Mesendoderm (in vitro differentiated cells): ENCODE data around the gene OCRL. TPM values are rescaled to one million over a fixed set of nuclear protein-coding genes. Genes with fewer than 3 reads are reported as not detected.
A peak's percentile ranks its signal among the peaks of the same experiment; 100 is the strongest.

Experiments used
- DNase-seq: peaks from one replicate; pipeline ENCODE4 v3.0.0; 2013
- H2AK5ac ChIP-seq: 2 replicates; pipeline ENCODE4 v1.6.1; 2013; ENCODE audit warnings: low read length, inconsistent platforms
- H2BK120ac ChIP-seq: 2 replicates; pipeline ENCODE4 v1.6.1; 2013; ENCODE audit warnings: low read depth, mild to moderate bottlenecking, low read length, moderate library complexity, mixed read lengths
- H2BK15ac ChIP-seq: replicated peaks from 2 replicates; pipeline ENCODE4 v1.6.1; 2013; ENCODE audit warnings: low read depth, mild to moderate bottlenecking, moderate library complexity
- H2BK5ac ChIP-seq: 2 replicates; pipeline ENCODE4 v1.6.1; 2013; ENCODE audit warnings: low read length, inconsistent platforms
- H3K18ac ChIP-seq: 2 replicates; pipeline ENCODE4 v1.6.1; 2013; ENCODE audit warnings: mild to moderate bottlenecking, low read length, mixed read lengths
- H3K23ac ChIP-seq: one replicate; pipeline ENCODE4 v1.6.1; 2013; ENCODE audit warnings: low read length
- H3K27ac ChIP-seq: 2 replicates; pipeline ENCODE4 v1.5.1; 2013; ENCODE audit warnings: low read depth, mild to moderate bottlenecking, inconsistent platforms, low read length, moderate library complexity
- H3K27me3 ChIP-seq: 2 replicates; pipeline ENCODE4 v1.6.1; 2013; ENCODE audit warnings: low read length, control low read depth, mild to moderate bottlenecking, inconsistent platforms; ENCODE audit not compliant: insufficient read depth, poor library complexity
- H3K36me3 ChIP-seq: 2 replicates; pipeline ENCODE4 v1.6.1; 2013; ENCODE audit warnings: low read length, inconsistent platforms; ENCODE audit not compliant: control insufficient read depth, insufficient read depth
- H3K4ac ChIP-seq: one replicate; pipeline ENCODE4 v1.6.1; 2013; ENCODE audit warnings: low read depth, mild to moderate bottlenecking, low read length, moderate library complexity
- H3K4me1 ChIP-seq: 2 replicates; pipeline ENCODE4 v1.6.1; 2013; ENCODE audit warnings: low read depth, low read length, inconsistent platforms; ENCODE audit not compliant: control insufficient read depth
- H3K4me2 ChIP-seq: 2 replicates; pipeline ENCODE4 v1.6.1; 2013; ENCODE audit warnings: low read length
- H3K4me3 ChIP-seq: 2 replicates; pipeline ENCODE4 v1.5.1; 2013; ENCODE audit warnings: mild to moderate bottlenecking, low read length
- H3K56ac ChIP-seq: one replicate; pipeline ENCODE4 v1.6.1; 2013; ENCODE audit warnings: low read length
- H3K79me1 ChIP-seq: 2 replicates; pipeline ENCODE4 v1.6.1; 2013; ENCODE audit warnings: low read length, inconsistent platforms
- H3K79me2 ChIP-seq: 2 replicates; pipeline ENCODE4 v1.6.1; 2013; ENCODE audit warnings: mild to moderate bottlenecking, low read length; ENCODE audit not compliant: control insufficient read depth, insufficient read depth
- H3K9ac ChIP-seq: 2 replicates; pipeline ENCODE4 v1.6.1; 2013; ENCODE audit warnings: low read length, inconsistent platforms
- H4K5ac ChIP-seq: one replicate; pipeline ENCODE4 v1.6.1; 2013; ENCODE audit warnings: low read length
- H4K8ac ChIP-seq: one replicate; pipeline ENCODE4 v1.6.1; 2013; ENCODE audit warnings: low read depth, mild to moderate bottlenecking, control low read depth, low read length, moderate library complexity
- WGBS: extraction: QIAGEN DNeasy Blood & Tissue Kit; methylation state at CpG from one replicate; pipeline ENCODE4 v1.1.7; 2013; ENCODE audit warnings: low lambda C conversion rate, missing lambda C conversion rate; ENCODE audit not compliant: insufficient coverage; ENCODE audit errors: extremely low coverage; 5-methylcytosine and 5-hydroxymethylcytosine counted together
- small RNA-seq: library from polyadenylated mRNA; stranded (forward); fragments of <200 nt; extraction: miRNeasy Mini kit (QIAGEN cat#:217004); gene quantifications from one replicate; pipeline ENCODE3, GENCODE V24; 2013; ENCODE audit not compliant: insufficient read depth

OCRL gene

DNA sequence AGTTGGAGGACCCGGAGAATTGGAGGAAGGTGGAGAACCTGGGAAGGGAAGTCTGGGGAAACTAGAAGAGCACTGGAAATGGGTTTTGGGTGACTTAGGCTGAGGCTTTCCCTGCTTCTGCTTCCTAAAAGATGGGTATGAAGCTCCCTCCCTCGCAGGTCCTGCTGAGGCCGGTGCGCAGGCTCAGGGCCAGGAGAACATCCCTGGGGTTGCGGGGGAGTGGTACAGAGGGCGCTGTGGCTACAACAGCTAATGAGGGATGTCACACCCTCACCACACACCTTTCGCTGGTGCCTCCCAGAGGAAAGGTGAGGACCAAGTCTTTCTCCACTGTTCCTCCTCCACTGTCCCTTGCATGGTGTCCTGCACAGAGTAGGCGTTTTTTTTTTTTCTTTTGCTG, 98.9 kb downstream of the OCRL start:
- Histone ChIP-seq H3K9ac (no peak overlapping the region), H2BK5ac (no peak overlapping the region), H3K4me2 (no peak overlapping the region), H3K27ac (no peak overlapping the region), H2BK120ac (no peak overlapping the region), H3K36me3 (no peaks in the 10 kb centered on the region), H2AK5ac (no peak overlapping the region), H3K18ac (no peak overlapping the region), H3K4me3 (no peak overlapping the region), H3K79me2 (no peaks in the 10 kb centered on the region), H3K56ac (no peak overlapping the region), H4K8ac (no peak overlapping the region), H2BK15ac (no peak overlapping the region), H3K4ac (no peak overlapping the region), H3K23ac (no peak overlapping the region), H3K79me1 (no peaks in the 10 kb centered on the region), H4K5ac (no peak overlapping the region), H3K27me3 (no peaks in the 10 kb centered on the region), H3K4me1 (no peaks in the 10 kb centered on the region)
- DNase-seq, result peak; percentile 19
- no CpG with 5 or more reads among the region's 8 CpGs for WGBS

DNA sequence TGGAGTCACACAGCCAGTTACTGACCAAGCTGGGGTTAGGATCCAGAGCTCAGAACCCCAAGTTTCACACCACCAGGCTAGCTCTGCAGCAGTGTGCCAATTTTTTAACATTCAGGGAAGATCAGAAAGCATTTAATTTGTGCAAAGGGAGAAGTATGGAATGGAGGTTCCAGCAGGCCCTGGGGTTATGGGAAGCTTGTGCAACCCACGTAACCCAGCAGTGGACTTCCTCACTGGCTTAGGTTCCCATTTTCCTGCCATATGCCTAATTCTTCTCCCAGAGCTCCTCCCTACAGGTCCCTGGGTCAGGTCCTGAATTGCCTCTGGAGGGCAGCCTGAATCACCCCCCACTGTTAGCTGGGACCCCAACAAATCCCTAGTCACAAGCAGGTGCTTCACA, 100.7 kb downstream of the OCRL start:
- Histone ChIP-seq H2AK5ac (no peak overlapping the region), H2BK5ac (no peak overlapping the region), H3K23ac (no peak overlapping the region), H3K27me3 (no peaks in the 10 kb centered on the region), H3K4me3 (no peak overlapping the region), H3K56ac (no peak overlapping the region), H3K79me1 (no peaks in the 10 kb centered on the region), H3K9ac (no peak overlapping the region), H3K27ac (no peak overlapping the region), H4K5ac (no peak overlapping the region), H2BK15ac (no peak overlapping the region), H3K4ac (no peak overlapping the region), H3K18ac (no peak overlapping the region), H4K8ac (no peak overlapping the region), H2BK120ac (no peak overlapping the region), H3K4me1 (no peaks in the 10 kb centered on the region), H3K36me3 (no peaks in the 10 kb centered on the region), H3K4me2 (no peak overlapping the region), H3K79me2 (no peaks in the 10 kb centered on the region)
- WGBS, result no CpG with 5 or more reads among the region's 1 CpG
- DNase-seq, result no peak

DNA sequence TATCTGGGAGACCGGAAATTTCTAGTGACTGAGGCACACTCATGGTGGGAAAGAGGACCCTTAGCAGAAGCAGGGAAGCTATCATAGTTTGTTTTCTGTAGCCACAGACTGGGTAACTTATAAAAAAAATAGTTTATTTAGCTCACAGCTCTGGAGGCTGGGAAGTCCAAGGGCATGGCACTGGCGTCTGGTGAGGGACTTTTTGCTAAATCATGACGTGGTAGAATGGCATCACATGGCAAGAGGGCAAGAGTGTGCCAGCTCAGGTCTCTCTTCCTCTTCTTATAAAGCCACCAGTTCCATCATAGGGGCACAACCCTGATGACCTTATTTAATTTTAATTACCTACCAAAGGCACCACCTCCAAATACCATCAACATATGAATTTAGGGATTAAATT, 101.4 kb downstream of the OCRL start:
- H3K4me3 ChIP-seq, result no peak overlapping the region
- H3K36me3 ChIP-seq, result no peaks in the 10 kb centered on the region
- no peak overlapping the region for H3K23ac ChIP-seq
- H3K4me1 ChIP-seq, result no peaks in the 10 kb centered on the region
- H2BK15ac ChIP-seq, result no peak overlapping the region
- no peak overlapping the region for H2BK120ac ChIP-seq
- H4K5ac ChIP-seq, result no peak overlapping the region
- H3K56ac ChIP-seq, result no peak overlapping the region
- no peaks in the 10 kb centered on the region for H3K27me3 ChIP-seq
- H3K79me1 ChIP-seq, result no peaks in the 10 kb centered on the region
- H3K18ac ChIP-seq, result no peak overlapping the region
- no peak overlapping the region for H4K8ac ChIP-seq
- DNase-seq, result no peak
- no peak overlapping the region for H3K27ac ChIP-seq
- H3K9ac ChIP-seq, result no peak overlapping the region
- no peak overlapping the region for H3K4me2 ChIP-seq
- H2BK5ac ChIP-seq, result no peak overlapping the region
- no peaks in the 10 kb centered on the region for H3K79me2 ChIP-seq
- no peak overlapping the region for H2AK5ac ChIP-seq
- no peak overlapping the region for H3K4ac ChIP-seq
- no CpG with 5 or more reads among the region's 3 CpGs for WGBS

DNA sequence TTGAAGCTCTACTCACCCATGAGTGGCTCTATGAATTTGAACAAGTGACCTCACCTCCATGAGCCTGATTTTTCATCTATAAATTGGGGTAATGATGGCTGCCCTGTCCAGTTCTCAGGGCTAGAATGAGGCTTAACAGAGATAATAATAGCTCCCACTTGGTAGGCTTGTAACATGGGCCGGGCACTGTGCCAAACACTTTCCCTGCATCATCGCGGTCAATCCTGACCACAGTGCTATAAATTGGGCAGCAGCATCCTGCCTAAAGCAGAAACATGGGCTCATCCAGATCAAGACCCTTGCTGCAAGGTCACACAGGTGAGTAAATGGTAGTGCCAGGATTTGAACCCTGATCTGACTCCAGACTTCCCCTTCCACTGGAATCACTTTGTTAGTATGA, 101.9 kb downstream of the OCRL start:
- Histone ChIP-seq H2BK120ac (no peak overlapping the region), H3K4me1 (no peaks in the 10 kb centered on the region), H4K5ac (no peak overlapping the region), H3K4me2 (no peak overlapping the region), H4K8ac (no peak overlapping the region), H2BK15ac (no peak overlapping the region), H3K23ac (no peak overlapping the region), H3K9ac (no peak overlapping the region), H3K79me2 (no peaks in the 10 kb centered on the region), H2BK5ac (no peak overlapping the region), H3K18ac (no peak overlapping the region), H3K36me3 (no peaks in the 10 kb centered on the region), H3K4me3 (no peak overlapping the region), H3K56ac (no peak overlapping the region), H3K27me3 (no peaks in the 10 kb centered on the region), H3K79me1 (no peaks in the 10 kb centered on the region), H2AK5ac (no peak overlapping the region), H3K4ac (no peak overlapping the region), H3K27ac (no peak overlapping the region)
- no peak for DNase-seq
- WGBS, result no CpG with 5 or more reads among the region's 3 CpGs

Small RNAs within 50 kb of the gene (small RNA-seq; reads per million reads assigned to genes)
- gene RF01169, result not detected
